ENCODE data around the gene EPB41L4B. TPM values are rescaled to one million over a fixed set of nuclear protein-coding genes. Genes with fewer than 3 reads are reported as not detected.

Gene EPB41L4B
- total RNA-seq, 6 experiments from 2014 or later = 0.33 to 0.37 (median 0.35) TPM; not detected in 2

GRCh38 chr9:109164042-109164441, 156.8 kb downstream of the EPB41L4B start:
- DNase-seq = no peak
- H3K4me1 Mint-ChIP-seq (ENCODE audit: low read depth) = no peaks in the 10 kb centered on the region
- TF ChIP-seq CTCF (IDR thresholded peaks at IDR 0.05) = no peak
- H3K4me3 Mint-ChIP-seq = no peak overlapping the region
- no peak overlapping the region for H3K27ac Mint-ChIP-seq
- no peaks in the 10 kb centered on the region; the same call in 1 of the 2 replicates for H3K9me3 Mint-ChIP-seq
- peaks cover 32% of the 10 kb centered on the region for H3K27me3 Mint-ChIP-seq (ENCODE audit: insufficient read depth)
- H3K36me3 Mint-ChIP-seq (ENCODE audit: low read depth) = no peaks in the 10 kb centered on the region

GRCh38 chr9:109163194-109163593, 157.7 kb downstream of the EPB41L4B start:
- DNase-seq = no peak
- no peak overlapping the region for H3K4me3 Mint-ChIP-seq
- no peak for TF ChIP-seq CTCF (IDR thresholded peaks at IDR 0.05)
- H3K36me3 Mint-ChIP-seq (ENCODE audit: low read depth) = no peaks in the 10 kb centered on the region
- H3K4me1 Mint-ChIP-seq (ENCODE audit: low read depth) = no peaks in the 10 kb centered on the region
- no peak overlapping the region for H3K27ac Mint-ChIP-seq
- no peaks in the 10 kb centered on the region; the same call in 1 of the 2 replicates for H3K9me3 Mint-ChIP-seq
- H3K27me3 Mint-ChIP-seq (ENCODE audit: insufficient read depth) = peaks cover 32% of the 10 kb centered on the region

GRCh38 chr9:109162677-109163076, 158.2 kb downstream of the EPB41L4B start:
- DNase-seq = no peak
- Mint-ChIP-seq H3K27ac (no peak overlapping the region), H3K4me3 (no peak overlapping the region), H3K36me3 (ENCODE audit: low read depth) (no peaks in the 10 kb centered on the region), H3K4me1 (ENCODE audit: low read depth) (no peaks in the 10 kb centered on the region), H3K9me3 (no peaks in the 10 kb centered on the region; the same call in 1 of the 2 replicates), H3K27me3 (ENCODE audit: insufficient read depth) (peaks cover 29% of the 10 kb centered on the region)
- no peak for TF ChIP-seq CTCF (IDR thresholded peaks at IDR 0.05)

GRCh38 chr9:109161471-109161870, 159.4 kb downstream of the EPB41L4B start:
- Mint-ChIP-seq H3K27ac (no peak overlapping the region), H3K4me3 (no peak overlapping the region), H3K27me3 (ENCODE audit: insufficient read depth) (peaks cover 27% of the 10 kb centered on the region), H3K4me1 (ENCODE audit: low read depth) (no peaks in the 10 kb centered on the region), H3K9me3 (no peaks in the 10 kb centered on the region; the same call in 1 of the 2 replicates), H3K36me3 (ENCODE audit: low read depth) (no peaks in the 10 kb centered on the region)
- DNase-seq = no peak
- no peak for TF ChIP-seq CTCF (IDR thresholded peaks at IDR 0.05)

DNA sequence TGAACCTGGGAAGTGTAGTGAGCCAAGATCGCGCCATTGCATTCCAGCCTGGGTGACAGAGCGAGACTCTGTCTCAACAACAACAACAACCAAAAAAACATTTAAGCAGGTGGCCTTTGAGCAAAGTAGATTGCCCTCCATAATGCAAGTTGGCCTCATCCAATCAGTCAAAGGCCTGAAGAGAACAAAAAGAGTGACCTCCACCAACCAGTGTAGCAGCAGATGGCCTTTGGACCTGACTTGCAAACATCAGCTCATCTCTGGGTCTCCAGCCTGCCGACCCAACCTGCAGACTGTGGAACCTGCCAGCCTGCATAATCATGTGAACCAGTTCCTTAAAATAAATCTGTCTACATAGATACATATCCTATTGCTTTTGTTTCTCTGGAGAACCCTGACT, 161.3 kb downstream of the EPB41L4B start:
- H3K36me3 Mint-ChIP-seq (ENCODE audit: low read depth) = no peaks in the 10 kb centered on the region
- H3K4me1 Mint-ChIP-seq (ENCODE audit: low read depth) = no peaks in the 10 kb centered on the region
- no peak overlapping the region for H3K27ac Mint-ChIP-seq
- DNase-seq = no peak
- no peak for TF ChIP-seq CTCF (IDR thresholded peaks at IDR 0.05)
- no peak overlapping the region for H3K4me3 Mint-ChIP-seq
- no peaks in the 10 kb centered on the region for H3K9me3 Mint-ChIP-seq
- peaks cover 23% of the 10 kb centered on the region for H3K27me3 Mint-ChIP-seq (ENCODE audit: insufficient read depth)

GRCh38 chr9:109158651-109159050, 162.2 kb downstream of the EPB41L4B start:
- H3K4me3 Mint-ChIP-seq = no peak overlapping the region
- no peaks in the 10 kb centered on the region for H3K4me1 Mint-ChIP-seq (ENCODE audit: low read depth)
- H3K36me3 Mint-ChIP-seq (ENCODE audit: low read depth) = no peaks in the 10 kb centered on the region; the same call in 1 of the 2 replicates
- DNase-seq = no peak
- TF ChIP-seq CTCF (IDR thresholded peaks at IDR 0.05) = no peak
- peaks cover 20% of the 10 kb centered on the region for H3K27me3 Mint-ChIP-seq (ENCODE audit: insufficient read depth)
- H3K9me3 Mint-ChIP-seq = peaks cover 7% of the 10 kb centered on the region
- no peak overlapping the region for H3K27ac Mint-ChIP-seq

Measured in HFFc6 (cell line).